ENCODE data around the gene COA4. TPM values are rescaled to one million over a fixed set of nuclear protein-coding genes. Genes with fewer than 3 reads are reported as not detected.
A peak's percentile ranks its signal among the peaks of the same experiment; 100 is the strongest.

The COA4 gene
- 54.5 and 57.3 TPM in 2 replicates for polyA plus RNA-seq (2011; rRNA removed)
- 32.4 and 33.6 TPM in 2 replicates for polyA minus RNA-seq (2011; rRNA and poly(A)+ RNA removed)

DNA sequence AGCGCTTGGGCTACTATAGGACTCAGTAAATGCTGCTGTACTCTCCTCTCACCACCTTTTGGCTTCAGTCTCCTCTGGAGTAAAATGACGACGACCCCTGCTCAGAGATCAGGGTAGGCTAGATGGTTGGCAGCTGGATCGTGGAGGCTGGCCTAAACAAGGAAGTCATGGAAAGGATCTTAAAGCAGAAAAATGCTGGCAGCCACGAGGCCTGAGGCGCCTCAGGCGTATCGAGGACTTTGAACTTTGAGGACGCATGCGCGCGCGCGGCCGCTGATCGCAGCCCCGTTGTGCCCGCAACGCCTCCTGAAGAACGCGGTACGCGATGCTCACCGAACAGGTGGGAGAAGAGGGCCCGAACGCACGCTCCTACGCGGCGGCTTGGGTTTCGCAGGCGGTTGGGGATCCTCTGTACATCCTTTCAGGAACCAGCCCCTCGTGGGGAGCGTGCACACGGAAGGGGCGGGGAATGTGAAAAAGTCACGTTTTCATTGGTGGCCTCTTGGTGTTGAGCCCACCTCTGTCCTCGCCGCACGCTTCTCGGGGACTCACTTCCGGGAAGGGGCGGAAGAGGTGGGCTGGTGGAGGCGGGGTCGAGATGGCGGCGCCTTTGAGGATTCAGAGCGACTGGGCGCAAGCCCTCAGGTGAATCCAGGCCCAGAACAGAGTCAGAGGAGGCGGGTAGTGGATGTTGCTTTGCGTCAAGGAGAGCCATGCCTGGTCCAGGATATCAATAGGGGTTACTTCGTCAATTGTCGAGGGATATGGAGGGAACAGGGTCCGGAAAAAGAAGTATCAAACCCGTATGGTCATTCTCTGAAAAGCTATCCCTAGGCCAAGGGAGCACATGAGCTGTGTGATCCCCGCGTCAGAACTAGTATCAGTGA is at the start of gene COA4, which contains the start of gene PAAF1:
COA4 (minus strand) TSS at position 423 of the 887 bp plus-strand sequence. CDS start 3,468 bp downstream, outside the sequence.
PAAF1 (plus strand) TSS at position 576 of the 887 bp plus-strand sequence; CDS start at position 599, 23 bp downstream.
- Histone ChIP-seq H3K9me3 (ENCODE audit: control insufficient read depth, insufficient read depth, low read length) (no peaks in the 10 kb centered on the region; the same call in 1 of the 2 replicates), H3K4me3 (ENCODE audit: low read depth, low read length) (peak within 1 kb of the TSS; percentile 96), H3K27me3 (ENCODE audit: control insufficient read depth, insufficient read depth, low read length) (no peaks in the 10 kb centered on the region), H3K27ac (ENCODE audit: low read depth, low read length) (peak within 1 kb of the TSS; percentile 89)
- ChIA-PET POLR2A (interaction anchor here (0.6 to 1.0 kb wide), 3 partner anchors 15 to 116 kb away, joined by 3 to 9 read pairs (median 3); partner anchors contain the start of genes MRPL48 and RAB6A), CTCF (no interaction called here)
- TF ChIP-seq CTCF (IDR thresholded peaks at IDR 0.05; ENCODE audit: low read depth, low read length) = no peak
- peak; percentile 84 for DNase-seq (ENCODE audit: low read depth, low spot score)

DNA sequence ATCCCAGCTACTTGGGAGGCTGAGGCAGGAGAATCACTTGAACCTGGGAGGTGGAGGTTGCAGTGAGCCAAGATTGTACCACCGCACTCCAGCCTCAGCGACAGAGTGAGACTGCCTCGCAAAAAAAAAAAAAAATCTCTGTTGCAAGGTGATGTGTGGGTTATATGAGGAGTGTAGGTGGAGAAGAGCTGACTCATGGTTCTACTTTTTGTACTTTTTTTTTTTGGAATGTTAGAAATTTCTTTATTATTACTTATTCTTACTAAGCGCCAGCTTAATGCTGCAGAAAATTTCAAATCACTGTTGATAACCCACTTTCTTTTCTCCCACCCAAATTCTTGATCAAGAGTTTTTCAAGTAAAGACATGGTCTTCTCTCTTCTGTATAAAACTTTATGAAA is 44.5 kb upstream of the COA4 start:
- no peaks in the 10 kb centered on the region for H3K27me3 ChIP-seq (ENCODE audit: control insufficient read depth, insufficient read depth, low read length)
- no peak overlapping the region for H3K27ac ChIP-seq (ENCODE audit: low read depth, low read length)
- H3K9me3 ChIP-seq (ENCODE audit: control insufficient read depth, insufficient read depth, low read length) = no peaks in the 10 kb centered on the region
- ChIA-PET CTCF (interaction anchor here (1.1 kb wide), 1 partner anchor 9 kb away, joined by 3 read pairs; no protein-coding TSS in a partner anchor), POLR2A (no interaction called here)
- no peak for TF ChIP-seq CTCF (IDR thresholded peaks at IDR 0.05; ENCODE audit: low read depth, low read length)
- H3K4me3 ChIP-seq (ENCODE audit: low read depth, low read length) = no peak overlapping the region
- no peak for DNase-seq (ENCODE audit: low read depth, low spot score)

DNA sequence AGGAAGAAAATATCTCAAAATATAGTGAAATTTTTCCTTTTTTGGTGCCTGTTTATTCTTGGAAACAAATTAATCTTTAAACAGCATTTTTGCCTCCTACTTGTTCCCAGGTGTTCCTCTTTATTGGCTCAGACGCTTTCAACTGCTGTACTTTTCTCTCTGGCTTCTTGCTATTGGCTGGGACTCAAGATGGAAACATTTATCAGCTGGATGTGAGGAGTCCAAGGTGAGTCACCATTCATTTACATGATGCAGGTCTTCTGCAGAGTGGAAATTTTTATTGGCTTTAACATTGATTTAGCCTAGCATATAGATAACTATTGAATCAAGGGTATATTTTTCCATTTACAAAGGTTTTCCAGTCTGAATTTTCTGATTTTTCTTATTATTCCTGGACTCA is 39.8 kb upstream of the COA4 start:
- Histone ChIP-seq H3K9me3 (ENCODE audit: control insufficient read depth, insufficient read depth, low read length) (no peaks in the 10 kb centered on the region), H3K4me3 (ENCODE audit: low read depth, low read length) (no peak overlapping the region), H3K27me3 (ENCODE audit: control insufficient read depth, insufficient read depth, low read length) (no peaks in the 10 kb centered on the region), H3K27ac (ENCODE audit: low read depth, low read length) (no peak overlapping the region)
- CTCF ChIA-PET = no interaction called here
- DNase-seq (ENCODE audit: low read depth, low spot score) = no peak
- no peak for TF ChIP-seq CTCF (IDR thresholded peaks at IDR 0.05; ENCODE audit: low read depth, low read length)
- POLR2A ChIA-PET = no interaction called here

DNA sequence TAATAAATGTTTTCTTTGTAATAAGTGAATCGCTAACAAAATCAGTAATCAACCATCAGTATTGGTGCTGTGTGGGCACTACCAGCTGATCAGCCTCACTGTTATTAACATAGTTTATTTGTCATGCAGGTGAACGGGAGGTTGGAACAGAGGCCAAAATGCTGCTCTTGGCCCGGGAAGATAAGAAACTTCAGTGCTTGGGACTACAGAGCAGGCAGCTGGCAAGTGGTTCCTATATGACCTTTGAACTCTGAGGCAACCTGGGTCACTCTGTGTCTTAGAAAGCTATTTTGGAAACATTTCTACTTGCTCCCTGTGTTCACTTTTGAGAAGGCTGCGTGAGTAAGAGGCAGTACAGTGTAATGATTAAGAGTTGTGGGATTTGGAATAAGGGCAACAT is 37.6 kb upstream of the COA4 start:
- ChIA-PET POLR2A (interaction anchor here (0.7 kb wide), 1 partner anchor 72 kb away, joined by 7 read pairs; no protein-coding TSS in a partner anchor), CTCF (no interaction called here)
- no peak overlapping the region for H3K4me3 ChIP-seq (ENCODE audit: low read depth, low read length)
- no peaks in the 10 kb centered on the region for H3K9me3 ChIP-seq (ENCODE audit: control insufficient read depth, insufficient read depth, low read length)
- H3K27ac ChIP-seq (ENCODE audit: low read depth, low read length) = no peak overlapping the region
- no peaks in the 10 kb centered on the region for H3K27me3 ChIP-seq (ENCODE audit: control insufficient read depth, insufficient read depth, low read length)
- no peak for TF ChIP-seq CTCF (IDR thresholded peaks at IDR 0.05; ENCODE audit: low read depth, low read length)
- no peak for DNase-seq (ENCODE audit: low read depth, low spot score)

DNA sequence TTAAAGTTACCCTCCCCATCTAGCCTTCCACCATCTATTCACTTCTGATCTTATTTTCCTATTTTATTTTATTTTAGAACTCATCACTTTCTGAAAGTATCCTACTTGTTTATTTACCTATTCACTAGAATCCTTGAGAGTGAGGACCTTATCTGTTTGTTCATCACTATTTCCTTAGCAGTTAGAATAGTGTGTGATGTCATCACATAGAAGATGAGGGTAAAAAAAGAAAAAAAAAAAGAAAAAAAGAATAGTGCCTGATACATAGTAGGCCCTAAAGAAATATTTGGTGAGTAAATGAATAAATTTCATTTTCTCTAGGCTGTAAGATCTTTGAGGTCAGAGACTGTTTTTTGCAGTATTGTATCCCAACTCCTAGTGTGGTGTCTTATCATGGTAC is 36.8 kb upstream of the COA4 start:
- Histone ChIP-seq H3K9me3 (ENCODE audit: control insufficient read depth, insufficient read depth, low read length) (no peaks in the 10 kb centered on the region), H3K27me3 (ENCODE audit: control insufficient read depth, insufficient read depth, low read length) (no peaks in the 10 kb centered on the region), H3K27ac (ENCODE audit: low read depth, low read length) (no peak overlapping the region), H3K4me3 (ENCODE audit: low read depth, low read length) (no peak overlapping the region)
- POLR2A ChIA-PET = no interaction called here
- DNase-seq (ENCODE audit: low read depth, low spot score) = no peak
- CTCF ChIA-PET = no interaction called here
- TF ChIP-seq CTCF (IDR thresholded peaks at IDR 0.05; ENCODE audit: low read depth, low read length) = no peak

Measured in AG04450 (cell line).